ENCODE results near the gene HYOU1.
A peak's percentile ranks its signal among the peaks of the same experiment; 100 is the strongest.

Gene HYOU1

DNA sequence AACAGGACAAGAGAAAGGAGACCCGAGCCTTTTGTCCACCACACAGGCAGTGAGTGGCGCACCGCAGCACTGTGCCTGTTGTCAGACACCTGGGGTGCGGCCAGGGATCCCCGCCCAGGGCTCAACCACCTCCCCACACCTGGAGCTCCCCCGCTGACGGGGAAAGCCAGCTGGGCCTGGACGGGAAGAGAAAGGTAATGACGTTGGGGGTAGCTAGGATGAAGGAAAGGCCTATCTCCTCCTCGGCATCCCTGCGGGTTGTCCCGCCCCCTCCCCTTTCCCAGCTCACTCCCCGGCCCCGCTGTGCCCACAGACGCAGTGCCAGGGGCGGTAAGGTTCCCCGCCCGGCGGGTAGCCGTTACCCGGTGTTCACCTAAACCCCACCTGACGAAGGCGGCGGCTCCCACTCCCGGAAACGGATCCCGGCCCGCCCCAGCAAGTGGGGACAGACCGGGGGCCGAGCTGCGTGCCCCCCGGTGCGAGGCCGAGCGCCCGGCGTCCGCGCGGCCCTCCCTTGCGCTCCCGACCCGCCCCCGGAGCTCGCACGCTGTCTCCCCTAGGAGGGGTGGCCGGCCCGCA, 495 bp downstream of the HYOU1 start:
- TF ChIP-seq, protein P1, sequence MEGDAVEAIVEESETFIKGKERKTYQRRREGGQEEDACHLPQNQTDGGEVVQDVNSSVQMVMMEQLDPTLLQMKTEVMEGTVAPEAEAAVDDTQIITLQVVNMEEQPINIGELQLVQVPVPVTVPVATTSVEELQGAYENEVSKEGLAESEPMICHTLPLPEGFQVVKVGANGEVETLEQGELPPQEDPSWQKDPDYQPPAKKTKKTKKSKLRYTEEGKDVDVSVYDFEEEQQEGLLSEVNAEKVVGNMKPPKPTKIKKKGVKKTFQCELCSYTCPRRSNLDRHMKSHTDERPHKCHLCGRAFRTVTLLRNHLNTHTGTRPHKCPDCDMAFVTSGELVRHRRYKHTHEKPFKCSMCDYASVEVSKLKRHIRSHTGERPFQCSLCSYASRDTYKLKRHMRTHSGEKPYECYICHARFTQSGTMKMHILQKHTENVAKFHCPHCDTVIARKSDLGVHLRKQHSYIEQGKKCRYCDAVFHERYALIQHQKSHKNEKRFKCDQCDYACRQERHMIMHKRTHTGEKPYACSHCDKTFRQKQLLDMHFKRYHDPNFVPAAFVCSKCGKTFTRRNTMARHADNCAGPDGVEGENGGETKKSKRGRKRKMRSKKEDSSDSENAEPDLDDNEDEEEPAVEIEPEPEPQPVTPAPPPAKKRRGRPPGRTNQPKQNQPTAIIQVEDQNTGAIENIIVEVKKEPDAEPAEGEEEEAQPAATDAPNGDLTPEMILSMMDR (conservative IDR thresholded peaks at IDR 0.05), result no peak
- H3K27ac ChIP-seq, result peak overlapping the region; percentile 89

DNA sequence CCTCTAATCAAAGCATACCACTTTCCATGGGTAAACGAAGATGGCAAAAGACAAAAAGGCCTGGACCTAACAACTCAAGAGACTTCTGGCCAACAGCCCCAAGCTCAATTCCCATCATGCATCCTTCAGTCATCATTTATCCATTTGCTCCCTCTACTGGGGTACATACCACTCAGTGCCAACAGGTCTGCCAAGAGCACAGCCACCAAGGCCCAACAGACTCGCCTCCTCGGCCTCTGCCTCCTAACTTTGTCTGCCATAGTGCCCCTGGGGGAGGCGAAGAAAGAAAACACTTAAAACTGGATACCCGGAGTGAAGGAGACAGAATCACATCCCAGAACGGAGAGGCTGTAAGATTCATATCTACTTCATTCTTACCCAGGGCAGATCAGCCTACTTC, 1.1 kb downstream of the HYOU1 start:
- TF ChIP-seq, protein P1 (conservative IDR thresholded peaks at IDR 0.05), result 0 out of 2 replicates have a peak, but pooled peaks have one; percentile 21
- peak overlapping the region; percentile 89 for H3K27ac ChIP-seq

DNA sequence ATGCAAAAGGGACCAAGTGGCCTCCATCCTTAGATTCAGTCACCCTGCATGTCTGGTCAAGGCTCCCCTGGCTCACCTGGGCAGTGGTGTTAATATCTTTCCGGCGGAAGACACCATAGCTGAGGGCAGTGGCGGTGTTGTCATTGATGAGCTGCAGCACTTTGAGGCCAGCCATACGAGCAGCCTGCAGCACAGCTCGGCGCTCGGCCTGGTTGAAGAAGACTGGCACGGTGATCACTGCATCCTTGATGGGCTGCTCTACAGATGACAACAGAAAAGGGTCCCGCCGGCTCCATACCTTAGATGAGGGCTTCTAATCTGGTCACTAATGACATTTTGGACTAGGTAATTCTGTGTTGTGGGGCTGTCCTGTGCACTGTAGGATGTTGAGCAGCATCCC, 2.6 kb downstream of the HYOU1 start:
- H3K27ac ChIP-seq, result no peak overlapping the region
- TF ChIP-seq, protein P1 (conservative IDR thresholded peaks at IDR 0.05), result no peak

DNA sequence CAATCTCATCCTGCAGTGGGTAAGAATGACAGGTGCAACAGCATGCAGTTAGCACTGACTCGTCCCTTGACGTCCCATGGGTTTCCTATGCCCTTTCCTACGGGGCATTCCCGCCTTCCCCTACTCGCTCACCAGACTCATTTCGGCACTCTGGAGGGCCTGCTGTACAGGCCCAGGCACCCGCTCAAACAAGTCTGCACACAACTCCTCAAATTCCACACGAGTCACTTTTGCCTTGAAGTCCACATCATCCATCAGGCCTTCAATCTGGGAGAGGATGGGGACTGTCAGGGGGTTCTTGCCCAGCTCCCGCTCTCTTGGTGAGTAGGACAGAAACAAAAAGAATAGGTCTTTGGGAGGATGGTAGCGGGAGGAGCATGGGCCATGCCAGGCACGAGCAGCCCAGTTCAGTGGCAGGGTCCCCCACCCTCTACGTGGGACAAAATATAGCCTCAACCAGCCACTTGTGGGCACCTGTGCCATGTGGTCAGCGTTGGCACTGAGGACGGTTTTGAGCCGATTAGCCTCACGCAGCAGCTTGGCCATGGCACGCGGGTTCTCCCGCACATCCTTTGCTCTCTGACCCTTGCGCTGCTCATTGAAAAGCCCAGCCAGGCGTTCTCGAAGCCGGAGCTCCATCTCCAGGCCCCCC, 4.7 kb downstream of the HYOU1 start:
- no peak overlapping the region for H3K27ac ChIP-seq
- TF ChIP-seq, protein P1 (conservative IDR thresholded peaks at IDR 0.05), result no peak

DNA sequence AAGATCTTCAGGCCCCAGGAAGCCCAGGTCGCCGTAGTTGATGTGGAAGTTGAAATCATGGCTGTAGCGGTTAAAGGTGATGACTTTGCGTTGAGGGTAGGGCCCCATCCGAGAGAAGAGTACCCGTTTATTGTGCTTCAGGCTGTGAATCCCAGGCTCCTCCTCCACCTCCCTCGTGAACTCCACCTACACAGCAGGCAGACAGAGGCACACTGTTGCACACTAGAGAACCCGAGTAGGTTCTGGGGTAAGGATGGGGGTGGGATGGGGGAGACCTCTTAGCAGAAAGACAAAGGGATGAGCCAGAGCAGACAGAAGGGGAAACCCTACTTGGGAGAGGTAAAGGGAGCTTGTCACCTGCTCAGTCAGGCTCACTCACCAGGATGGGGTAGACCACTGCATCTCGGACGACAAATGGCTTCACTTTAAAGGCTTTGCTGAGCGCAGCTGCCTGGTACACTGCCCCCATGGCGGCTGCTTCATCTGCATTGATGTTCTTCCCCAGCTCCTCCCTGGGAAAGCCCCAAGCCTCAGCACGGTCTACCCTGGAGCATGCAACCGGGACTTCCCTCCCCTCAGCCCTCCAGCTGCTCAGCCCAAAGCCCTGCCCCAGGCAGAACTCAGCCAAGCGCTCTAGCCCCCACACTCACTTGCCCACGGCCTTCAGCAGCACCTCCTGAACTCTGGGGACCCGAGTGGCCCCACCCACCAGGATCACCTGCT, 5.4 kb downstream of the HYOU1 start:
- TF ChIP-seq, protein P1 (conservative IDR thresholded peaks at IDR 0.05), result no peak
- no peak overlapping the region for H3K27ac ChIP-seq

DNA sequence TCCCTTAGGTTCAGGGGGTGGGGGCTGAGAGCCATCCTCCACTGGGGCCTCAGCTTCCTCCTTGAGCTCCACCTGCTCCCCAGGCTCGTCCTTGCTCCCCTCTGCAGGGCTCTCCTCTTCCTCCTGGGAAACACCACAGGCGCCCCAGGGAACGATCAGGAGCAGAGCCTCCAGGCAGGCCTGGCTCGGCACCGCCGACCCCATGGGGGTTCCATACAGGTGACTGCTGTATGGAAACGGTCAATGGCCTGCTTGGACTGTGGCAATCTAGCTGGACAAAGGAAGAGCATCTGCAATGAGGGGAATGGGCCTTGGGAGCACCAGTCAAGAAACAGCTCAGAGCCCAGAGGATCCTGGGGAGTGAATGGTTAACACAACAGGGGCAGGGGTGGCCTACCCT, 7.9 kb downstream of the HYOU1 start:
- H3K27ac ChIP-seq, result no peak overlapping the region
- TF ChIP-seq, protein P1 (conservative IDR thresholded peaks at IDR 0.05), result no peak

DNA sequence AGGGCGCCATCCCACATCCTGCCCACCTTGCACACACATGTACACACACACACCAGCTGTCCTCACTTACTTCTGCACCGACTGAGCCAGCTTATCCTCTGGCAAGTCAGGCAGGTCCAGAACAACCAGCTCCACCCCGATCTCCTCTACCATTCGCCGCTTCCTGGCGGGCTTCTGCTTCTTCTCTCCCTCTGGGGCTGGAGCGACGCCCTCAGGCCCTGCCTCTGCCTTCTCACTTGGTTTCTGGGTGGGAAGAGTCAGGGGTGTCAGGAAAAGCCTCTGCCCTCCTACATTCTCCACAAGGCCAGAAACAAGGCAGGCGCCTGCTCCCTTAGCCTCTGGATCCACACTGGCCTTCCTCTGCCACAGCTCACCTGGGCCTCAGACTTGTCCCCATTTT, 8.4 kb downstream of the HYOU1 start:
- TF ChIP-seq, protein P1 (conservative IDR thresholded peaks at IDR 0.05), result no peak

More for the DNA sequence above, 8.4 kb downstream of the HYOU1 start:
- no peak overlapping the region for H3K27ac ChIP-seq

Measured in VCaP (cell line).